GM12801 (cell line): Measurements from ENCODE around the gene FAM118A.

Experiments used
- CTCF ChIP-seq: IDR thresholded peaks from one replicate; pipeline ENCODE4 v1.5.1; 2011; ENCODE audit warnings: control low read depth; ENCODE audit not compliant: insufficient read length; ENCODE audit errors: extremely low read depth

The FAM118A gene

GRCh38 chr22:45332001-45332400, 22.3 kb downstream of the FAM118A start:
- no peak for TF ChIP-seq CTCF

- TF ChIP-seq CTCF = no peak
Observed at GRCh38 chr22:45334068-45334467, 24.3 kb downstream of the FAM118A start.

- no peak for TF ChIP-seq CTCF
Observed at GRCh38 chr22:45334528-45334927, 24.8 kb downstream of the FAM118A start.

GRCh38 chr22:45335021-45335818, 25.5 kb downstream of the FAM118A start:
- no peak for TF ChIP-seq CTCF

- no peak for TF ChIP-seq CTCF
Observed at GRCh38 chr22:45335854-45336522, 26.3 kb downstream of the FAM118A start.

- no peak for TF ChIP-seq CTCF
Observed at GRCh38 chr22:45336971-45337431, 27.3 kb downstream of the FAM118A start.

GRCh38 chr22:45337536-45337935, 27.8 kb downstream of the FAM118A start:
- no peak for TF ChIP-seq CTCF
